ENCODE data around the gene SYS1.

The SYS1 gene

GRCh38 chr20:45346851-45347250, 16.1 kb upstream of the SYS1 start:
- H3K27ac ChIP-seq (ENCODE audit: low read length): no peak overlapping the region
- no peak overlapping the region for H3K4me3 ChIP-seq (ENCODE audit: low read length)
- 0 out of 2 replicates have a peak, but pooled peaks cover 7% of the 10 kb centered on the region for H3K4me1 ChIP-seq (ENCODE audit: low read length)
- no peaks in the 10 kb centered on the region for H3K9me2 ChIP-seq (replicated peaks; ENCODE audit: insufficient read depth, low read length)
- H3K27me3 ChIP-seq (replicated peaks; ENCODE audit: insufficient read depth, low read length): peaks cover 8% of the 10 kb centered on the region; the same call in 1 of the 2 replicates
- H3K9me3 ChIP-seq (replicated peaks; ENCODE audit: insufficient read depth, low read length): no peaks in the 10 kb centered on the region
- H3F3A ChIP-seq (ENCODE audit: insufficient read depth, low read length): no peaks in the 10 kb centered on the region
- H2AFZ ChIP-seq (ENCODE audit: low read length): no peak overlapping the region
- no peak for TF ChIP-seq EZH2 (optimal IDR thresholded peaks at IDR 0.05; ENCODE audit: low read depth, low read length)
- no peak for TF ChIP-seq EZH2phosphoT487 (IDR thresholded peaks at IDR 0.05; ENCODE audit: low read length)
- TF ChIP-seq CTCF (IDR thresholded peaks at IDR 0.05; ENCODE audit: low read length): no peak
- DNase-seq: no peak
- no peaks in the 10 kb centered on the region for H3K36me3 ChIP-seq (replicated peaks; ENCODE audit: insufficient read depth, low read length)
- peaks cover 4% of the 10 kb centered on the region; the same call in 1 of the 2 replicates for H3K79me2 ChIP-seq (ENCODE audit: low read length)
- H3K9ac ChIP-seq (ENCODE audit: low read length): no peak overlapping the region
- H4K20me1 ChIP-seq (ENCODE audit: insufficient read depth, low read length): no peaks in the 10 kb centered on the region
- H3K4me2 ChIP-seq (ENCODE audit: low read depth, low read length): no peak overlapping the region

DNA sequence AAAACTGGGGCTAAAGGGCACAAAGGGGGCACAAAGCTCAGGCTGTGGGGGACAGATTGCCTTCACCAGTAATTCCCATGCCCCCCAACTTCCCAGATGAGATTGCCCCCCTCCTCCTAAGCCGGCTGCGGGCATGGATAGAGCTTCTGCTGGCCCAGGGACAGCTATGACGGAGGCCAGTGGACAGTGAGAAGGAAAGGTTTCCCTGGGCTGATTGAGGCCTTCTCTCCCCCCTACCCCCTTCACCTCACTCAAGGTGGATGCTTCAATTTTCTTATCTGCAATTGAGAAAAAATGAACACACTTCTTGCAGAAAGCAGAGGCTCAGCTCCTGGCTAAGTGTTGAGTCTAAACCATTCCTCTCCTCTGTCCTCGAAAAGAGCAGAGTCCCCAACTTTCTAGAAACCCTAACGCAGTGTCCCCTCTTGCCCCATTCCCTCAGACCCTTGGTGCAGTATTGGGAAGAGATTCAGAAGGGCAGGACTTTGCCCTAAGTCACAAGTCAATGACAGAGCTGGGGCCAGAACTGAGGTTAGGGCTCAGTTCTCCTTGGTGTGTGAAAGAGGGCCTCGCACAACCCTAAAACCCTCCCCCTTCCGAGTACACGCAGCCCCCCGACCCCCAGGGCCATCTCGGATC, 15.5 kb upstream of the SYS1 start:
- peak overlapping the region; percentile 72 for H3K4me3 ChIP-seq (ENCODE audit: low read length)
- peaks cover 4% of the 10 kb centered on the region; the same call in 1 of the 2 replicates for H3K79me2 ChIP-seq (ENCODE audit: low read length)
- H3K36me3 ChIP-seq (replicated peaks; ENCODE audit: insufficient read depth, low read length): no peaks in the 10 kb centered on the region
- no peaks in the 10 kb centered on the region for H4K20me1 ChIP-seq (ENCODE audit: insufficient read depth, low read length)
- peak overlapping the region; percentile 100 for H3K4me2 ChIP-seq (ENCODE audit: low read depth, low read length)
- DNase-seq: no peak
- H3K9me2 ChIP-seq (replicated peaks; ENCODE audit: insufficient read depth, low read length): no peaks in the 10 kb centered on the region
- H3K4me1 ChIP-seq (ENCODE audit: low read length): 0 out of 2 replicates have a peak, but pooled peaks cover 7% of the 10 kb centered on the region
- H3K27ac ChIP-seq (ENCODE audit: low read length): no peak overlapping the region
- H3F3A ChIP-seq (ENCODE audit: insufficient read depth, low read length): no peaks in the 10 kb centered on the region
- H3K9me3 ChIP-seq (replicated peaks; ENCODE audit: insufficient read depth, low read length): no peaks in the 10 kb centered on the region
- H2AFZ ChIP-seq (ENCODE audit: low read length): peak overlapping the region; percentile 95
- TF ChIP-seq EZH2 (optimal IDR thresholded peaks at IDR 0.05; ENCODE audit: low read depth, low read length): no peak
- no peak for TF ChIP-seq EZH2phosphoT487 (IDR thresholded peaks at IDR 0.05; ENCODE audit: low read length)
- no peak for TF ChIP-seq CTCF (IDR thresholded peaks at IDR 0.05; ENCODE audit: low read length)
- H3K9ac ChIP-seq (ENCODE audit: low read length): peak overlapping the region; percentile 67
- peaks cover 8% of the 10 kb centered on the region; the same call in 1 of the 2 replicates for H3K27me3 ChIP-seq (replicated peaks; ENCODE audit: insufficient read depth, low read length)

DNA sequence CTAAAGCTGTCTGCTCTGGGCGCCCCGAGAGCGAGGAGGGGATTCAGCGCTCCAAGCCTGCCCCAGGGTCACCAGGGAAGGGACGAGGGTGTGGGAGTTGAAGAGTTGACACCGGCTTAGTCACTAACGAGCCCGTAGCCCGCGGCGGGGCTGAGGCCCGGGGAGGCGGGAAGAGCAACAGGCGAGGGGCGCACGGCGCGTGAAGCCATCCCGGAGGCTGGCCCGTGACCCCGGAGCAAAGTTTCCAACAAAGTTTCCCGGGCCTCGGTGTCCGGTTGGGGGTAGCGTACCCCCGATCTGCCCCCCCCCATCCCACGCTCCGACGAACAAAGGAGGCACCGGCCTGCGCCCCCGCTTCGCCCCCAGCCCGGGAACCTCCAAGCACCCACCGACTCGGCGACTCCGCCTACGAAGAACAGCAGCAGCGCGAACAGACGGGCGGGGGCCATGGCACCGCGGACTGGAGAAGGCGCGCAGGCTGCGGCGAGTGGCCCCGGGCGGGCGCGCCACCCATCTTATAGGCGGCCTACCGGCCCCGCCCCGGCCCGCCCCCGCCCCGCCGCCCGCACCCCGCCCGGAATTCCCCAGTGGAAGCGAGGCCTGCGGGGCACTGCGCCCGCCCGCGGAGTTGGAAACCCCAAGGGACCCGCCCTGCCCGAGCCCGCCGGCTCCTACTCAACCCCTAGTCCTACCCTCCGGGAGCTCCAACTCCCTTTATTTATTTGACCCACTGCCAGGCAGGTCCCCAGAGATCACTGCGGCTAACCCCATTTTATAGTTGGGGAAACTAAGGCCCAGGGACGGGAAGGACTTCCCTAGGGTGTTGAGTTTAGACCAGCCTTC, 14.8 kb upstream of the SYS1 start, which contains the start of gene SDC4:
Gene SDC4 (minus strand): TSS at position 489 of the 843 bp plus-strand sequence. CDS start 40 bp downstream, at position 449.
- TF ChIP-seq EZH2phosphoT487 (IDR thresholded peaks at IDR 0.05; ENCODE audit: low read length): no peak
- Histone ChIP-seq H2AFZ (ENCODE audit: low read length) (peak within 1 kb of the TSS; percentile 95), H3K4me3 (ENCODE audit: low read length) (peak within 1 kb of the TSS; percentile 72), H3K4me1 (ENCODE audit: low read length) (0 out of 2 replicates have a peak, but pooled peaks cover 7% of the 10 kb centered on the region), H3K27me3 (replicated peaks; ENCODE audit: insufficient read depth, low read length) (peaks cover 8% of the 10 kb centered on the region; the same call in 1 of the 2 replicates), H3K9me2 (replicated peaks; ENCODE audit: insufficient read depth, low read length) (no peaks in the 10 kb centered on the region), H3K9me3 (replicated peaks; ENCODE audit: insufficient read depth, low read length) (no peaks in the 10 kb centered on the region), H4K20me1 (ENCODE audit: insufficient read depth, low read length) (no peaks in the 10 kb centered on the region), H3K4me2 (ENCODE audit: low read depth, low read length) (peak within 1 kb of the TSS; percentile 100), H3K36me3 (replicated peaks; ENCODE audit: insufficient read depth, low read length) (no peaks in the 10 kb centered on the region), H3F3A (ENCODE audit: insufficient read depth, low read length) (no peaks in the 10 kb centered on the region), H3K27ac (ENCODE audit: low read length) (no peak within 1 kb of the TSS), H3K79me2 (ENCODE audit: low read length) (peaks cover 4% of the 10 kb centered on the region; the same call in 1 of the 2 replicates), H3K9ac (ENCODE audit: low read length) (peak within 1 kb of the TSS; percentile 67)
- DNase-seq: peak; percentile 49

Data from MM.1S (cell line).